ENCODE results near the gene MICAL1.

The MICAL1 gene

GRCh38 chr6:109482905-109483734 lies 27.5 kb upstream of the MICAL1 start, which contains the start of gene ZBTB24:
TSS of gene ZBTB24 (minus strand) at chr6:109483219. CDS start at chr6:109482026, 1,193 bp downstream.
- intact Hi-C loops (cut with micrococcal nuclease): loop anchor here (2.0 to 5.0 kb wide), 2 partner anchors 28 to 46 kb away; partner anchors contain the start of gene MICAL1
- H3K27me3 Mint-ChIP-seq: peaks cover 10% of the 10 kb centered on the region
- H3K4me3 Mint-ChIP-seq: peak within 1 kb of the TSS; percentile 81
- H3K9me3 Mint-ChIP-seq: no peaks in the 10 kb centered on the region
- peaks cover 47% of the 10 kb centered on the region for H3K4me1 Mint-ChIP-seq (ENCODE audit: low read depth)
- H3K27ac Mint-ChIP-seq: peak within 1 kb of the TSS; percentile 79
- peaks cover 36% of the 10 kb centered on the region for H3K36me3 Mint-ChIP-seq (ENCODE audit: low read depth)

- H3K27ac Mint-ChIP-seq: no peak overlapping the region
- intact Hi-C loops (cut with micrococcal nuclease): loop anchor here (5.0 kb wide), 1 partner anchor 44 kb away; no protein-coding TSS in a partner anchor
- no peak overlapping the region for H3K4me3 Mint-ChIP-seq
- H3K36me3 Mint-ChIP-seq (ENCODE audit: low read depth): peaks cover 55% of the 10 kb centered on the region
- no peaks in the 10 kb centered on the region for H3K9me3 Mint-ChIP-seq
- H3K27me3 Mint-ChIP-seq: peaks cover 5% of the 10 kb centered on the region
- peaks cover 56% of the 10 kb centered on the region for H3K4me1 Mint-ChIP-seq (ENCODE audit: low read depth)
Measured at GRCh38 chr6:109480993-109481480, 25.5 kb upstream of the MICAL1 start.

GRCh38 chr6:109478841-109479624 lies 23.5 kb upstream of the MICAL1 start:
- intact Hi-C loops (cut with micrococcal nuclease): no loop called here
- Mint-ChIP-seq H3K27me3 (no peaks in the 10 kb centered on the region), H3K4me3 (peak overlapping the region; percentile 40), H3K27ac (peak overlapping the region; percentile 66), H3K36me3 (ENCODE audit: low read depth) (peaks cover 75% of the 10 kb centered on the region), H3K9me3 (no peaks in the 10 kb centered on the region), H3K4me1 (ENCODE audit: low read depth) (peaks cover 50% of the 10 kb centered on the region)

- Mint-ChIP-seq H3K4me1 (ENCODE audit: low read depth) (peaks cover 48% of the 10 kb centered on the region), H3K4me3 (no peak overlapping the region), H3K27ac (peak overlapping the region; percentile 66), H3K36me3 (ENCODE audit: low read depth) (peaks cover 82% of the 10 kb centered on the region), H3K27me3 (no peaks in the 10 kb centered on the region), H3K9me3 (no peaks in the 10 kb centered on the region)
- intact Hi-C loops (cut with micrococcal nuclease): no loop called here
Measured at GRCh38 chr6:109478222-109478805, 22.7 kb upstream of the MICAL1 start.

- Mint-ChIP-seq H3K27me3 (no peaks in the 10 kb centered on the region), H3K9me3 (no peaks in the 10 kb centered on the region), H3K36me3 (ENCODE audit: low read depth) (peaks cover 88% of the 10 kb centered on the region), H3K4me1 (ENCODE audit: low read depth) (peaks cover 54% of the 10 kb centered on the region), H3K4me3 (no peak overlapping the region), H3K27ac (peak overlapping the region; percentile 3)
- intact Hi-C loops (cut with micrococcal nuclease): no loop called here
Measured at GRCh38 chr6:109477725-109478124, 22.2 kb upstream of the MICAL1 start.

GRCh38 chr6:109477184-109477583 lies 21.6 kb upstream of the MICAL1 start:
- H3K9me3 Mint-ChIP-seq: no peaks in the 10 kb centered on the region
- intact Hi-C loops (cut with micrococcal nuclease): no loop called here
- peak overlapping the region; percentile 3 for H3K27ac Mint-ChIP-seq
- H3K4me3 Mint-ChIP-seq: no peak overlapping the region
- peaks cover 59% of the 10 kb centered on the region for H3K4me1 Mint-ChIP-seq (ENCODE audit: low read depth)
- no peaks in the 10 kb centered on the region for H3K27me3 Mint-ChIP-seq
- H3K36me3 Mint-ChIP-seq (ENCODE audit: low read depth): peaks cover 93% of the 10 kb centered on the region

- Mint-ChIP-seq H3K27ac (no peak overlapping the region), H3K4me3 (no peak overlapping the region), H3K9me3 (no peaks in the 10 kb centered on the region), H3K4me1 (ENCODE audit: low read depth) (peaks cover 45% of the 10 kb centered on the region), H3K27me3 (no peaks in the 10 kb centered on the region), H3K36me3 (ENCODE audit: low read depth) (peaks cover 95% of the 10 kb centered on the region)
- intact Hi-C loops (cut with micrococcal nuclease): no loop called here
Measured at GRCh38 chr6:109475625-109476024, 20.1 kb upstream of the MICAL1 start.

- H3K36me3 Mint-ChIP-seq (ENCODE audit: low read depth): peaks cover 96% of the 10 kb centered on the region
- no peak overlapping the region for H3K4me3 Mint-ChIP-seq
- H3K9me3 Mint-ChIP-seq: no peaks in the 10 kb centered on the region
- intact Hi-C loops (cut with micrococcal nuclease): no loop called here
- H3K4me1 Mint-ChIP-seq (ENCODE audit: low read depth): peaks cover 43% of the 10 kb centered on the region
- H3K27me3 Mint-ChIP-seq: no peaks in the 10 kb centered on the region
- no peak overlapping the region for H3K27ac Mint-ChIP-seq
Measured at GRCh38 chr6:109474995-109475394, 19.4 kb upstream of the MICAL1 start.

- intact Hi-C loops (cut with micrococcal nuclease): no loop called here
- Mint-ChIP-seq H3K9me3 (no peaks in the 10 kb centered on the region), H3K27me3 (no peaks in the 10 kb centered on the region), H3K36me3 (ENCODE audit: low read depth) (peaks cover 96% of the 10 kb centered on the region), H3K4me3 (no peak overlapping the region), H3K27ac (no peak overlapping the region), H3K4me1 (ENCODE audit: low read depth) (peaks cover 33% of the 10 kb centered on the region)
Measured at GRCh38 chr6:109473120-109473519, 17.5 kb upstream of the MICAL1 start.

GRCh38 chr6:109472132-109472995 lies 16.8 kb upstream of the MICAL1 start:
- no peak overlapping the region for H3K4me3 Mint-ChIP-seq
- peaks cover 26% of the 10 kb centered on the region for H3K4me1 Mint-ChIP-seq (ENCODE audit: low read depth)
- intact Hi-C loops (cut with micrococcal nuclease): no loop called here

GRCh38 chr6:109471105-109471810 lies 15.7 kb upstream of the MICAL1 start:
- no peaks in the 10 kb centered on the region for H3K9me3 Mint-ChIP-seq
- no peaks in the 10 kb centered on the region for H3K27me3 Mint-ChIP-seq
- H3K36me3 Mint-ChIP-seq (ENCODE audit: low read depth): peaks cover 98% of the 10 kb centered on the region
- intact Hi-C loops (cut with micrococcal nuclease): no loop called here
- no peak overlapping the region for H3K27ac Mint-ChIP-seq
- H3K4me1 Mint-ChIP-seq (ENCODE audit: low read depth): peaks cover 24% of the 10 kb centered on the region
- no peak overlapping the region for H3K4me3 Mint-ChIP-seq

More at GRCh38 chr6:109472132-109472995, 16.8 kb upstream of the MICAL1 start:
- Mint-ChIP-seq H3K9me3 (no peaks in the 10 kb centered on the region), H3K27me3 (no peaks in the 10 kb centered on the region), H3K36me3 (ENCODE audit: low read depth) (peaks cover 96% of the 10 kb centered on the region), H3K27ac (no peak overlapping the region)

GRCh38 chr6:109469591-109470189 lies 14.1 kb upstream of the MICAL1 start:
- intact Hi-C loops (cut with micrococcal nuclease): no loop called here
- no peaks in the 10 kb centered on the region for H3K27me3 Mint-ChIP-seq
- H3K9me3 Mint-ChIP-seq: no peaks in the 10 kb centered on the region
- H3K4me3 Mint-ChIP-seq: no peak overlapping the region
- H3K4me1 Mint-ChIP-seq (ENCODE audit: low read depth): peaks cover 24% of the 10 kb centered on the region
- peaks cover 98% of the 10 kb centered on the region for H3K36me3 Mint-ChIP-seq (ENCODE audit: low read depth)
- H3K27ac Mint-ChIP-seq: peak overlapping the region; percentile 14

All from dendritic cell treated with granulocyte-macrophage colony-stimulating factor and Interleukin-4, amounts not matched to agents 40 ng/mL and 50 ng/mL, for 4 days (primary cell).